ENCODE results near the gene AACS. TPM values are rescaled to one million over a fixed set of nuclear protein-coding genes. Genes with fewer than 3 reads are reported as not detected.

The AACS gene
- polyA plus RNA-seq, 1 donor from 2014 or later = 33.2 TPM

DNA sequence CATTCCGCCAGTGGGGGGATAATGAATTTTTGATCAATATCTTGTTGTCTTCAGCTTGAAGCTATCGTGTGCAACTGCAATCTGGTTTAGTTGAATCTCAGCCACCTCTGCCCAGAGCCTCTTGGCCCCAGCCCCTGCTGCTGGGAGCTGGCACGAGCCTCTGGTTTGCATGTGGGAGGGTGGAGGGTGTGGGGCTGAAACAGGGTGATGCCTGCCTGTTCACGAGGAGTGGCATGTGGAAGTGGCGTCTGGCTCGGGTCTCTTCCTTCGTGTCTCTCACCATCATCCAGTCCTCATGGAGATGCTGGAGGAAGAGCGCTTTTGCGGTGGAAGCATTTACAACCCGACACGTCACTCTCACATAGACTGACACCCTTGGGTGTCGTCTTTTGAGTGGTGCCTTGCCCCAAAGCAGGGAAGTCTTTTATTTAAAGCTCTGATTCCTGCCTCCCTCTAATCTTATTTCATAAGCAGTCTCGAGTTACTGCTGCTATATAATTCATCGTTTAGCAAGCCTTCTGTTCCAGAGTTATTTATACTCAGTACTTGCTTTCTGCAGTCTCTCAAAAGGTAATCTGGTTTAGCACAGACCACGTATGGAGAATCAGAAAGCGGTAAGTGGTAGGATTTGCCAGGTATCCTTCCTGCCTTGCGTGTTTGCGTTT, 64.5 kb downstream of the AACS start:
- no peak for TF ChIP-seq REST (IDR thresholded peaks at IDR 0.05; ENCODE audit: borderline replicate concordance)
- TF ChIP-seq TAF1 (IDR thresholded peaks at IDR 0.05; ENCODE audit: low read depth) = no peak
- TF ChIP-seq, protein P1, sequence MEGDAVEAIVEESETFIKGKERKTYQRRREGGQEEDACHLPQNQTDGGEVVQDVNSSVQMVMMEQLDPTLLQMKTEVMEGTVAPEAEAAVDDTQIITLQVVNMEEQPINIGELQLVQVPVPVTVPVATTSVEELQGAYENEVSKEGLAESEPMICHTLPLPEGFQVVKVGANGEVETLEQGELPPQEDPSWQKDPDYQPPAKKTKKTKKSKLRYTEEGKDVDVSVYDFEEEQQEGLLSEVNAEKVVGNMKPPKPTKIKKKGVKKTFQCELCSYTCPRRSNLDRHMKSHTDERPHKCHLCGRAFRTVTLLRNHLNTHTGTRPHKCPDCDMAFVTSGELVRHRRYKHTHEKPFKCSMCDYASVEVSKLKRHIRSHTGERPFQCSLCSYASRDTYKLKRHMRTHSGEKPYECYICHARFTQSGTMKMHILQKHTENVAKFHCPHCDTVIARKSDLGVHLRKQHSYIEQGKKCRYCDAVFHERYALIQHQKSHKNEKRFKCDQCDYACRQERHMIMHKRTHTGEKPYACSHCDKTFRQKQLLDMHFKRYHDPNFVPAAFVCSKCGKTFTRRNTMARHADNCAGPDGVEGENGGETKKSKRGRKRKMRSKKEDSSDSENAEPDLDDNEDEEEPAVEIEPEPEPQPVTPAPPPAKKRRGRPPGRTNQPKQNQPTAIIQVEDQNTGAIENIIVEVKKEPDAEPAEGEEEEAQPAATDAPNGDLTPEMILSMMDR (IDR thresholded peaks at IDR 0.05; ENCODE audit: poor library complexity, severe bottlenecking) = no peak
- TF ChIP-seq POLR2AphosphoS5 (IDR thresholded peaks at IDR 0.05) = no peak
- no peak for TF ChIP-seq EP300 (conservative IDR thresholded peaks at IDR 0.05; ENCODE audit: poor library complexity, severe bottlenecking)
- TF ChIP-seq RAD21 (conservative IDR thresholded peaks at IDR 0.05) = no peak
- no peak for TF ChIP-seq EZH2 (IDR thresholded peaks at IDR 0.05; ENCODE audit: borderline replicate concordance, insufficient read depth, low read length, poor library complexity, severe bottlenecking)
- TF ChIP-seq SMC3 (conservative IDR thresholded peaks at IDR 0.05; ENCODE audit: poor library complexity) = no peak
- TF ChIP-seq MXI1 (conservative IDR thresholded peaks at IDR 0.05; ENCODE audit: poor library complexity, severe bottlenecking) = no peak
- H3K9me2 ChIP-seq (ENCODE audit: insufficient read depth, low read length) = no peaks in the 10 kb centered on the region
- no peaks in the 10 kb centered on the region for H4K20me1 ChIP-seq (ENCODE audit: insufficient read depth)
- no peaks in the 10 kb centered on the region for H3K27me3 ChIP-seq (ENCODE audit: insufficient read depth, low read depth, low read length)
- no peak overlapping the region for H3K27ac ChIP-seq (ENCODE audit: low read length)
- H3F3A ChIP-seq (ENCODE audit: insufficient read depth, low read length, poor library complexity, severe bottlenecking) = no peaks in the 10 kb centered on the region
- H3K9me3 ChIP-seq (ENCODE audit: low read length) = no peaks in the 10 kb centered on the region
- no peak overlapping the region for H2AFZ ChIP-seq (ENCODE audit: low read depth, low read length)
- peaks cover 4% of the 10 kb centered on the region for H3K36me3 ChIP-seq (ENCODE audit: insufficient read depth, low read length)
- H3K9ac ChIP-seq (ENCODE audit: low read length) = no peak overlapping the region
- H3K79me2 ChIP-seq (replicated peaks; ENCODE audit: insufficient read depth, low read length) = no peaks in the 10 kb centered on the region
- H3K4me3 ChIP-seq (ENCODE audit: low read length) = no peak overlapping the region
- H3K4me2 ChIP-seq (ENCODE audit: low read length) = no peak overlapping the region

DNA sequence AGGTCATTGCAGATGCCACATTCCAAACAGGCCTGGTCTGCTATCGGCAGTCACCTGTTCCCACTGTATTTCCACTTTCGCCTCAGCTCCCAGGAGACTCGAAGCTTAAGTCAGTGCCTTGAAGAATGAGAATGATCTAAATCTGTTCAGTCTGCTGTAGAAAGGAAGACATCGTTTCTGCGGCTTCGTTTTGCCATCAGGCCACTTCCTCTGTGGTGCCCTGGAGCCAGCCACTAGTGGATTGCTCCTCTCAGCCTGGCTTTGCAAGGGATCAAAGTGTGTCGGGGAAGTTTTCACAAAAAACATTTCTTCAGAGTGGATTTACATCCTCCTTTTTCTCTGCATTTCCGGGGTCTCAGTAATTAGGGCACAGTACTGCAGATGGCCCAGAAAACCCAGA, 66.7 kb downstream of the AACS start:
- Histone ChIP-seq H4K20me1 (ENCODE audit: insufficient read depth) (no peaks in the 10 kb centered on the region), H3K9me2 (ENCODE audit: insufficient read depth, low read length) (no peaks in the 10 kb centered on the region), H3K9me3 (ENCODE audit: low read length) (no peaks in the 10 kb centered on the region), H3K4me2 (ENCODE audit: low read length) (no peak overlapping the region), H3K9ac (ENCODE audit: low read length) (no peak overlapping the region), H2AFZ (ENCODE audit: low read depth, low read length) (no peak overlapping the region), H3K36me3 (ENCODE audit: insufficient read depth, low read length) (peaks cover 4% of the 10 kb centered on the region), H3K79me2 (replicated peaks; ENCODE audit: insufficient read depth, low read length) (no peaks in the 10 kb centered on the region), H3K27me3 (ENCODE audit: insufficient read depth, low read depth, low read length) (no peaks in the 10 kb centered on the region), H3K4me3 (ENCODE audit: low read length) (no peak overlapping the region), H3F3A (ENCODE audit: insufficient read depth, low read length, poor library complexity, severe bottlenecking) (no peaks in the 10 kb centered on the region), H3K27ac (ENCODE audit: low read length) (no peak overlapping the region)
- no peak for TF ChIP-seq TAF1 (IDR thresholded peaks at IDR 0.05; ENCODE audit: low read depth)
- no peak for TF ChIP-seq RAD21 (conservative IDR thresholded peaks at IDR 0.05)
- no peak for TF ChIP-seq POLR2AphosphoS5 (IDR thresholded peaks at IDR 0.05)
- no peak for TF ChIP-seq SMC3 (conservative IDR thresholded peaks at IDR 0.05; ENCODE audit: poor library complexity)
- TF ChIP-seq, protein P1 (IDR thresholded peaks at IDR 0.05; ENCODE audit: poor library complexity, severe bottlenecking) = no peak
- no peak for TF ChIP-seq REST (IDR thresholded peaks at IDR 0.05; ENCODE audit: borderline replicate concordance)
- no peak for TF ChIP-seq EP300 (conservative IDR thresholded peaks at IDR 0.05; ENCODE audit: poor library complexity, severe bottlenecking)
- no peak for TF ChIP-seq MXI1 (conservative IDR thresholded peaks at IDR 0.05; ENCODE audit: poor library complexity, severe bottlenecking)
- no peak for TF ChIP-seq EZH2 (IDR thresholded peaks at IDR 0.05; ENCODE audit: borderline replicate concordance, insufficient read depth, low read length, poor library complexity, severe bottlenecking)
